ENCODE data around the gene ACER3.

DNA sequence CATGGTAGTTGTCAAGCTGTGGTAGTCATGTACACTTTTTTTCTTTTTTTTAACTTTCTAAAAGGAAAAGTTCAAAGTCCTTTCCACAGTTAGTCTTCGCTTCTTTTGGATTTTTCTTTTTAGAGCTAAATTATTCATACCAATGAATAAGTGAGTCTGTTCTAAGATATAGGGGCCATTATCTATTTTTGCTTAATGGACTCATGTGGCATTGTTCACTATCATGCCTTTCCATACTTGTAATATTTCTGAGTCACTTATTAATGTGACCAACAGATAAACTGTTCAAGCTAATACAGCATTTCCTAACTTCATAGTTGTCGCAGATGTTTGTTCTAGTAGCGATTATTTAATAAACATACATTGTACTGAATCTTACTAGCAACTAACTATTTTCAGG, 165.5 kb downstream of the ACER3 start:
- TF ChIP-seq EZH2phosphoT487 (IDR thresholded peaks at IDR 0.05; ENCODE audit: low read depth, severe bottlenecking, unreplicated experiment), result no peak
- TF ChIP-seq, protein P1, sequence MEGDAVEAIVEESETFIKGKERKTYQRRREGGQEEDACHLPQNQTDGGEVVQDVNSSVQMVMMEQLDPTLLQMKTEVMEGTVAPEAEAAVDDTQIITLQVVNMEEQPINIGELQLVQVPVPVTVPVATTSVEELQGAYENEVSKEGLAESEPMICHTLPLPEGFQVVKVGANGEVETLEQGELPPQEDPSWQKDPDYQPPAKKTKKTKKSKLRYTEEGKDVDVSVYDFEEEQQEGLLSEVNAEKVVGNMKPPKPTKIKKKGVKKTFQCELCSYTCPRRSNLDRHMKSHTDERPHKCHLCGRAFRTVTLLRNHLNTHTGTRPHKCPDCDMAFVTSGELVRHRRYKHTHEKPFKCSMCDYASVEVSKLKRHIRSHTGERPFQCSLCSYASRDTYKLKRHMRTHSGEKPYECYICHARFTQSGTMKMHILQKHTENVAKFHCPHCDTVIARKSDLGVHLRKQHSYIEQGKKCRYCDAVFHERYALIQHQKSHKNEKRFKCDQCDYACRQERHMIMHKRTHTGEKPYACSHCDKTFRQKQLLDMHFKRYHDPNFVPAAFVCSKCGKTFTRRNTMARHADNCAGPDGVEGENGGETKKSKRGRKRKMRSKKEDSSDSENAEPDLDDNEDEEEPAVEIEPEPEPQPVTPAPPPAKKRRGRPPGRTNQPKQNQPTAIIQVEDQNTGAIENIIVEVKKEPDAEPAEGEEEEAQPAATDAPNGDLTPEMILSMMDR (IDR thresholded peaks at IDR 0.05; ENCODE audit: poor library complexity), result no peak

Data from hepatocyte (in vitro differentiated cells).